Right cardiac atrium (tissue), 5 donors: ENCODE data around the gene ELFN2. TPM values are rescaled to one million over a fixed set of nuclear protein-coding genes. Genes with fewer than 3 reads are reported as not detected.
"Not testable (repeated sequence)": the region's sequence is repeated elsewhere in the genome, so short reads cannot be mapped to it uniquely, and the experiment has no call there.

Source experiments
- ATAC-seq, 2 donors: fragments of 200-7000 bp; cut with Tn5 transposase; one replicate each; pipeline versions ENCODE4 v1.8.0 to v1.9.1; 2020; ENCODE audit warnings: moderate library complexity in 2 of 2, mild to moderate bottlenecking in 1 of 2
- DNase-seq, 3 donors: peaks; one replicate each; pipeline ENCODE4 v3.0.0-alpha.2; 2020
- H3K27ac ChIP-seq: one replicate; pipeline ENCODE4 v1.5.1; 2013; ENCODE audit warnings: mild to moderate bottlenecking, low read length, control low read depth, moderate library complexity
- H3K27me3 ChIP-seq: one replicate; pipeline ENCODE4 v1.6.1; 2013; ENCODE audit not compliant: control insufficient read depth, insufficient read depth
- H3K4me1 ChIP-seq: one replicate; pipeline ENCODE4 v1.6.1; 2013; ENCODE audit warnings: low read length; ENCODE audit not compliant: control insufficient read depth, insufficient read depth
- H3K4me3 ChIP-seq: one replicate; pipeline ENCODE4 v1.5.1; 2013; ENCODE audit warnings: low read length, control low read depth
- H3K9me3 ChIP-seq: one replicate; pipeline ENCODE4 v1.6.1; 2013; ENCODE audit warnings: low read length; ENCODE audit not compliant: control insufficient read depth
- WGBS: extraction: QIAGEN DNeasy Blood & Tissue Kit; methylation state at CpG from one replicate; pipeline ENCODE4 v1.1.7; 2013; 5-methylcytosine and 5-hydroxymethylcytosine counted together
- intact Hi-C, 4 donors: fragments of 100-400 bp; cut with DNase I; formaldehyde crosslinking; loops; one replicate each; pipeline versions ENCODE4 v1.11.0 to v1.14.0; 2022 to 2023
- polyA plus RNA-seq: library from polyadenylated mRNA; stranded (reverse); fragments of 200-250 nt; gene quantifications from one replicate; pipeline ENCODE4 v1.2.3, GENCODE V29; 2013
- total RNA-seq, 4 donors: library from RNA; stranded (reverse); fragmentation: NEBNext Ultra II Directional; extraction: Animal tissue kit (Norgen Biotek cat#: 25700); gene quantifications; one replicate each; pipeline ENCODE4 v1.2.1, GENCODE V29; 2021
- donor health status: healthy with polysubstance abuse.
- donor health status: DM: no; HTN: yes; CAD: no.
- donor health status: DM: no; HTN: no; CAD: no.
- donor health status: DM: no; HTN: yes; CAD: no; lungs with severe emphysema.
- donor health status: DM: yes; HTN: yes; CAD: no.

ELFN2 gene
- total and polyA plus RNA-seq, 5 donors: 0.03 to 0.06 (median 0.05) TPM; not detected in 2

GRCh38 chr22:37331856-37332536 is 95.3 kb downstream of the ELFN2 start:
- no peaks in the 10 kb centered on the region for H3K9me3 ChIP-seq
- H3K27ac ChIP-seq: no peak overlapping the region
- no peaks in the 10 kb centered on the region for H3K4me1 ChIP-seq
- 75% methylated on average over 9 of the region's 9 CpGs for WGBS
- H3K4me3 ChIP-seq: no peak overlapping the region
- peak in 1 of 3 donors; percentile 2 for DNase-seq
- intact Hi-C loops: no loop called here
- no peaks in the 10 kb centered on the region for H3K27me3 ChIP-seq
- ATAC-seq: no peak

DNA sequence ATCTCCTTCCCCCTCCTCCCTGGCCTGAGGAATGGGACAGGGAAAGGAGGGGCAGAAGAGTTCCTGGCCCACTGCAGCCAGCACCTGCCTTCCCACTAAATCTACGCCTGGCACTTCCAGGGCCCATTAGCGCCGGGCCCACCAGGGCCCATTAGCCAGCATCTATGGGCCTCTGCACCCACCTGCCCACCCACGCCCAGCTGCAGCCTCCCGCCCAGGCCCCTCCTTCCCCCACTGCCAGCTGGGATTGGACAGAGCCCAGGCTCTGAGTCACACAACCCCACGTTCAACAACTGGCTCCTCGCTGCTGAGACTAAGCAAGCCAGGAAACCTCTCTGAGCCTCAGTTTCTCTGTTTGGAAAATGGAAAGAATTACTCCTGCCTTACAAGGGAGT is 96.2 kb downstream of the ELFN2 start:
- H3K4me3 ChIP-seq: no peak overlapping the region
- WGBS: 47% methylated on average over 7 of the region's 7 CpGs
- H3K27ac ChIP-seq: no peak overlapping the region
- DNase-seq (no peak), ATAC-seq (no peak)
- H3K9me3 ChIP-seq: no peaks in the 10 kb centered on the region
- H3K27me3 ChIP-seq: no peaks in the 10 kb centered on the region
- H3K4me1 ChIP-seq: no peaks in the 10 kb centered on the region
- intact Hi-C loops: no loop called here

- DNase-seq: no peak
- H3K27ac ChIP-seq: no peak overlapping the region
- no peaks in the 10 kb centered on the region for H3K9me3 ChIP-seq
- no peaks in the 10 kb centered on the region for H3K27me3 ChIP-seq
- H3K4me1 ChIP-seq: no peaks in the 10 kb centered on the region
- WGBS: 52% methylated on average over 9 of the region's 9 CpGs
- H3K4me3 ChIP-seq: no peak overlapping the region
- ATAC-seq: no peak
- intact Hi-C loops: no loop called here
Measured at GRCh38 chr22:37330200-37331033, 96.9 kb downstream of the ELFN2 start.

- Histone ChIP-seq H3K9me3 (no peaks in the 10 kb centered on the region), H3K27me3 (no peaks in the 10 kb centered on the region), H3K4me3 (no peak overlapping the region), H3K4me1 (no peaks in the 10 kb centered on the region), H3K27ac (no peak overlapping the region)
- DNase-seq (no peak), ATAC-seq (no peak)
- WGBS: 68% methylated on average over 14 of the region's 14 CpGs
- intact Hi-C loops: loop anchor here in 1 of 4 donors (10.0 kb wide), 1 partner anchor 235 kb away; the partner anchor contains the start of gene CDC42EP1
Measured at GRCh38 chr22:37329238-37330140, 97.8 kb downstream of the ELFN2 start.

- H3K4me1 ChIP-seq, DNase-seq, H3K4me3 ChIP-seq, H3K9me3 ChIP-seq, ATAC-seq, H3K27me3 ChIP-seq, H3K27ac ChIP-seq: not testable (repeated sequence)
- intact Hi-C loops: loop anchor here in 1 of 4 donors (10.0 kb wide), 1 partner anchor 236 kb away; the partner anchor contains the start of gene CDC42EP1
- 54% methylated on average over 6 of the region's 6 CpGs for WGBS
Measured at GRCh38 chr22:37328538-37329237, 98.6 kb downstream of the ELFN2 start.

DNA sequence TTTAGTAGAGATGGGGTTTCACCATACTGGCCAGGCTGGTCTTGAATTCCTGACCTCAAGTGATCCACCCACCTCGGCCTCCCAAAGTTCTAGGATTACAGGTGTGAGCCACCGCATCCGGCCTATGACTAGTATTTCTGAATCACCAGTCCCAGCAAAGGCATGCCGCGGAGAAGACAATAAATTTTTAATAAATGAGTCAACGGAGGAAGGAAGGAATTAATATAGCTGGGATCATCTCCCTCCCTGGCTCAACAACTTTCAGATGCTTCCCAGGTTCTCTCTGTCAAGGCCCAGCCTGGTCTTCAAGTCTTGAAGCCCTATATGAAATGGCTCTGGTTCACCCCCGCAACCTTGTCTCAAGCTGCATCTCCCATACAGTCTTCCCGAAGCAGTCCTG is 99.3 kb downstream of the ELFN2 start:
- DNase-seq (no peak), ATAC-seq (no peak)
- intact Hi-C loops: loop anchor here in 1 of 4 donors (10.0 kb wide), 1 partner anchor 237 kb away; the partner anchor contains the start of gene CDC42EP1
- H3K4me3 ChIP-seq: no peak overlapping the region
- WGBS: 79% methylated on average over 8 of the region's 8 CpGs
- H3K27me3 ChIP-seq: no peaks in the 10 kb centered on the region
- H3K9me3 ChIP-seq: no peaks in the 10 kb centered on the region
- H3K27ac ChIP-seq: no peak overlapping the region
- H3K4me1 ChIP-seq: no peaks in the 10 kb centered on the region

- Histone ChIP-seq H3K27me3 (no peaks in the 10 kb centered on the region), H3K27ac (no peak overlapping the region), H3K4me3 (no peak overlapping the region), H3K9me3 (no peaks in the 10 kb centered on the region), H3K4me1 (no peaks in the 10 kb centered on the region)
- intact Hi-C loops: loop anchor here in 1 of 4 donors (10.0 kb wide), 1 partner anchor 238 kb away; the partner anchor contains the start of gene CDC42EP1
- DNase-seq: no peak
- ATAC-seq: no peak
- 39% methylated on average over 7 of the region's 7 CpGs for WGBS
Measured at GRCh38 chr22:37326726-37327125, 100.6 kb downstream of the ELFN2 start.

DNA sequence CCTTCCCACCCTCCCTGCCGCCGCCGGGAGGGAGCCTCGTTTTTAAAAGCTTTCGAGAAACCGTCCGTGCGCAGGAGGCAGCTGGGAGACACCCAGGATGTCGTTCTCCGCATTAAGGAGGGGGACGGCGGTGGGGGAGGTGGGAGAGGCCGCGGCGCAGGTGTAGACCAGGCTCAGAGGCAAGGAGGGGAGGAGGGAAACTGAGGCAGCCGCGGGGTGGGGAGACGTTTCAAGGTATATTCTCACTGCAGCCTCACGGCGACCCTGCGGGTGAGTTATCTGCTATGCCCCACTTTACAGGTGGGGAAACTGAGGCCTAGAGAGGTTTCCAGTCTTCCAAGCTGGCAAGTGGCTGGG is 102.3 kb downstream of the ELFN2 start:
- ATAC-seq: no peak

GRCh38 chr22:37324340-37325038 is 102.8 kb downstream of the ELFN2 start:
- 7% methylated on average over 51 of the region's 51 CpGs for WGBS
- Histone ChIP-seq H3K4me1 (no peaks in the 10 kb centered on the region), H3K27me3 (no peaks in the 10 kb centered on the region), H3K9me3 (no peaks in the 10 kb centered on the region), H3K4me3 (no peak overlapping the region), H3K27ac (no peak overlapping the region)
- ATAC-seq: no peak
- DNase-seq: no peak
- intact Hi-C loops: loop anchor here in 1 of 4 donors (10.0 kb wide), 1 partner anchor 240 kb away; the partner anchor contains the start of gene CDC42EP1

More for the DNA sequence above, 102.3 kb downstream of the ELFN2 start:
- WGBS: 3% methylated on average over 21 of the region's 21 CpGs
- no peaks in the 10 kb centered on the region for H3K27me3 ChIP-seq
- H3K4me1 ChIP-seq: no peaks in the 10 kb centered on the region
- H3K9me3 ChIP-seq: no peaks in the 10 kb centered on the region
- intact Hi-C loops: loop anchor here in 1 of 4 donors (10.0 kb wide), 1 partner anchor 240 kb away; the partner anchor contains the start of gene CDC42EP1
- no peak overlapping the region for H3K4me3 ChIP-seq
- no peak for DNase-seq
- no peak overlapping the region for H3K27ac ChIP-seq
